ENCODE results near the gene KCTD17.

KCTD17 gene

GRCh38 chr22:37043828-37044538 is 7.6 kb upstream of the KCTD17 start:
- no peak for DNase-seq (ENCODE audit: low read depth)

GRCh38 chr22:37044634-37045625 is 6.6 kb upstream of the KCTD17 start:
- DNase-seq (ENCODE audit: low read depth), result no peak

GRCh38 chr22:37045958-37046357 is 5.6 kb upstream of the KCTD17 start:
- no peak for DNase-seq (ENCODE audit: low read depth)

GRCh38 chr22:37046589-37046988 is 5.0 kb upstream of the KCTD17 start:
- DNase-seq (ENCODE audit: low read depth), result no peak

GRCh38 chr22:37047006-37047405 is 4.5 kb upstream of the KCTD17 start:
- DNase-seq (ENCODE audit: low read depth), result no peak

DNA sequence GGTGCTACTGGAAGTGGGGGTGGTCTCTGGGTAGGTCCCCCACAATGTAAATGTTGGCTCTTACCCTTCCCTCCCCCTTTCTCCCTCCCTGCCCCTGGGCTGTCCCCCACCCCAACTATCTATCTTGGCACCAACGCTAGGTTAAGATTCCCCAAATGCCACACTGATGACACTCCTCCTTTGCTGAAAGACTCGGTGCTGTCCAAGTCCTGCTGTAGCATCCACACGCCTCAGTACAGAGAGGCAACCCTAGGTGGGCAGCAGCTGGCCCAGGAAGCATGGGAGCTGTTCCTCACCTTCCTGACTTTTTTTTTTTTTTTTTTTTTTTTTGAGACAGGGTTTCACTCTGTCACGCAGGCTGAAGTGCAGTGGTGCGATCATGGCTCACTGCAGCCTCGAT is 3.4 kb upstream of the KCTD17 start:
- no peak for DNase-seq (ENCODE audit: low read depth)

DNA sequence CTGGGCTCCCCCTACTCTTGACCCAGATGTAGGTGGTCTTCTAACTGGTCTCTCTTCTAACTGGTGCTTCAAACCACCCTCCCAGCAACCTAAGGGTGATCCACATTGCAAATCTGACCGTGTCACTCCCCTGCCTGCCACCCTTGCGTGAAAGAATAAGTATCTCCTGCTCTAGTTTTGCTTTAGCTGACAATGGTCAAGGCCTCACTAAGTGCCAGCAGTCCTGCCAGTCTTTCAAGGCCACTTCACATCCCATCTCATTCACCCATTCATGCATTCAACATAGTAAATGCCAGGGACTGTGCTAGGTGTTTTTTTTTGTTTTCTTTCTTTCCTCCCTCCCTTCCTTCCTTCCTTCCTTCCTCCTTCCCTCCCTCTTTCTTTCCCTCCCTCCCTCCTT is 2.3 kb upstream of the KCTD17 start:
- no peak for DNase-seq (ENCODE audit: low read depth)

DNA sequence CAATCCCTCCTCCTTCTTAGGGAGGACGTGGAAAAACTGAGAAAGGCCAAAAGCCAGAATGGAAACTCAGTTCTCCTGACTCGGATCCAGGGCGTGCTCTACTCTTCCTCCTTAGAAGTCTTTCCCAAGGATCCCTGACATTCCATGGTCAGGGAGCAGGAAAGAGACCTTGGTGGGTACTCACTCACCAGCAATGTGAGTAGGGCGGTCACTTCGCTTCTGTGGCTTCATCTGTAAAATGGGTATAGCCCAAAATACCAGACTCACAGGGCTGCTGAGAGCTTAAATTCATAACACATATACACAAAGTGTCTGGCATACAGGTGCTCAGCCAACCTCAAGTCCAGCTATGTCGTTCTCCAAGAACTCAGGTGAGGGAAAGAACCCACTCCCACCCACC is 629 bp upstream of the KCTD17 start:
- no peak for DNase-seq (ENCODE audit: low read depth)

DNA sequence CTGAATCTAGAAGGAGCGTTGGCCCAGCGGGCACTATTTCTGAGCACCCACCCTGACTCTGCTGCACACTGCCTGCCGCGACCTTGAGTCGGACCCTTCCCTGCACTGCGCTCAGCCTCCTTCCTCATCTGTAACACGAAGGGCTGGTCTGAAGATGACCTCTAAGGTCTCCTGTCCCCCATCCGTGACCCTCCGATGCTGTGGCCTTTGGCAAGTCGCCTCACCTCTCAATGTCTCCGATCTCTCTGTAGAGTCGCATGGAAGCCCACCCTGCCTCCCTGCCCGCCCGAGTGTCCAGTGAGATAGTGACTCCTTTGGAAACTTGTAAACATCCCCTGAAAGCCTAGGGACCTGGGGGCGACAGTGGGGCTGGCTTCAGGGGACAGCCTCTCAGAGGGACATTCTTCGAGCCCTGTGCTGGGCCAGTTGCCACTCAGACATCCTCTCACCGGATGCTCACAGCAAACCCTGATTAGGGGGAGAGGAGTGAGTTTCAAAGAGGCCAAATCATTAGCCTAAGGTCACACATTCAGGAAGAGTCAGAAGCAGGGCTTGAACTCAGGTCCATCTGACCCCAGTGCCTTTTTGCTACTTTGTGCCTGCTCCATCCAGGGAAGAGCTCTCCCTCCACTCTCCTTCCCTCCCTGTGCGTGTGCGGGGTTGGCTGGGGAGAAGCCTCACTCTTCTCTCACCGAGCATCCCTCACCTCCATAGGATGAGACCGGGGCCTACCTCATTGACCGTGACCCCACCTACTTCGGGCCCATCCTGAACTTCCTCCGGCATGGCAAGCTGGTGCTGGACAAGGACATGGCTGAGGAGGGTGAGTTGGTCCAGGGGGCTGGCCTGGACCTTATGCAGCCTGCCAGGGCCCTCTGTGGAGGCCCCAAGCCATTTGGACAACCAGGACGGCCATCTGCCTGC is 1.1 kb downstream of the KCTD17 start:
- no peak for DNase-seq (ENCODE audit: low read depth)

GRCh38 chr22:37053310-37054055 is 1.9 kb downstream of the KCTD17 start:
- DNase-seq (ENCODE audit: low read depth), result no peak

GRCh38 chr22:37054056-37054395 is 2.5 kb downstream of the KCTD17 start:
- no peak for DNase-seq (ENCODE audit: low read depth)

DNA sequence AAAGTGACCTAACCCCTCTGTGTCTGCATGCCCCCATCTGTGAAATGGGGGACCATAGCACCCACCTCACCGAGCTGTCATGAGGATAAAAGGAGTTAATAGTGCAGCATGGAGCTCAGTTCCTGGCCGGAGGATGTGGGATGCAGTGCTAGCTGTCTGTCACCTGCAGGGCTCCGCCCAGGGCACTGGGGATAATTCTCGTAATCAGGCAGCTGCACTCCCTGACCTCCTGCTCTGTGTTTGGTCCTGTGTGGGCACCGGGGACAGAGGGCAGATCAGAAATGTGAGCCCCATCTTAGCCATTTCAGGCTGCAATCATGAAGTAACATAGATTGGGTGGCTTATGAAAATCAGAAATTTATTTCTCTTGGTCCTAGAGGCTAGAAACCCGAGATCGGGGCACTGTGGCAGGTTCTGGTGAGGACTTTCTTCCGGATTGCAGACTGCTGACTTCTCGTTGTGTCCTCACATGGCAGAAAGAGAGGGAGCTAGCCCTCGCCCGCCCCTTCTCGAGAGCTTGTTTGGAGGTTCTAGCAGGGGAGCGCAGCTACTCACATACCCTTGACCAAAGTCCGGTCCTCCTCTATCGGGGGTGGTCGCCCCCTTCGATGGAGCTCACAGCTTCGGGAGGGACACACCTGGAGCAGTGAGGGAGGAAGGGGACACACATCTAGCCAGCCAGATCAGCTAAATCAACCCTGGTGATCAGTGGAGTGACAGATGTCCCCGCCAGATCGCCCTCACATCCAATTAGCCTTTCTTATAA is 3.2 kb downstream of the KCTD17 start:
- no peak for DNase-seq (ENCODE audit: low read depth)

GRCh38 chr22:37056246-37056645 is 4.7 kb downstream of the KCTD17 start:
- DNase-seq (ENCODE audit: low read depth), result no peak

DNA sequence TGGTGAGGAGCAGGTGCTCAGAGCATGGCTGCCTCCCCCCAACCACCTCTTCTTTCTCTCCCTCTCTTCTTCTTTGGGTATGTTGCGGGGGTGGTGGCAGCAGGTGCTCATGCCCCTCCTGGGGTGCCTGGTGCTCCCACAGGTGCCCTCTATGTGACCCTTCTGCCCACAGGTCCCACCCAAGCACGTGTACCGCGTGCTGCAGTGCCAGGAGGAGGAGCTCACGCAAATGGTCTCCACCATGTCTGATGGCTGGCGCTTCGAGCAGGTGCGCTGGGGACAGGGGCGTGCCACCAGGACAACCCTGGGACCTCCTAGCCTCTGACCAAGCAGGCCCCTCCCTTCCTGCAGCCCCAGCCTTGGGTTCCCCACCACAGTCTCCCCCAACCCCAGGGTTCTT is 5.7 kb downstream of the KCTD17 start:
- no peak for DNase-seq (ENCODE audit: low read depth)

DNA sequence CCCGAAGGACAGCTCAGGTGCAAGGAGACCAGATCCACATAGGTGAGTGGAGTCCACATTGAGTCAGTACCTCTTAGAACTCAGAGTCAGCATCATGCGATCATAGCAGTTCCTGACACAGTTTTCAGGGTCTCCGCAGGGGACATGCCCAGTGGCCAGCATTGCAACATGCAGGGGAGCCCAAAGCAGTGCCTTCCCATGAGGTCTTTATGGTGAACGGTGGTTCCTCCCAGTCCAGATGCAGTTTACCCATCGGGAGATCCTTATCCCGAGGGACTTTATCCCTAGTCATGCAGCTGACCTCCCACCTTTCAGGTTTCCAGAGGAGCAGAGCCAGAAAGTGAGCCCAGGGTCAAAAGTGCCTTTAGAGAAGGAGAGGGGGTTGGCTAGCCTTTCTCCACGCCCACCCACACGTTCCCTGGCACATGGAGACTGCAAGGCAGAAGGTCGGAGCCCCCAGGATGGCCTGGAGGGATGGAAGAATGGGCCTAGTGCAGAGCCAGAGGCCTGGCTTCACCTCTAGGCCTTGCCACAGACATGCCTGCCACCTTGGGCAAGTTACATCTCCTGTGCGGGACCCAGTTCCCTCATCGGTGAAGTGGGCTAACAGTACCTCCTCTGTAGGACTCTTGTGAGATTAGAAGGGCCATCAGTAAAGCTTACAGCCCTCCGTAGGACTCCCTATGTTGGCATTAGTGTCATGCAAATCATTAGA is 6.4 kb downstream of the KCTD17 start:
- DNase-seq (ENCODE audit: low read depth), result no peak

GRCh38 chr22:37058917-37059701 is 7.6 kb downstream of the KCTD17 start:
- DNase-seq (ENCODE audit: low read depth), result no peak

GRCh38 chr22:37059876-37060449 is 8.4 kb downstream of the KCTD17 start:
- DNase-seq (ENCODE audit: low read depth), result no peak

DNA sequence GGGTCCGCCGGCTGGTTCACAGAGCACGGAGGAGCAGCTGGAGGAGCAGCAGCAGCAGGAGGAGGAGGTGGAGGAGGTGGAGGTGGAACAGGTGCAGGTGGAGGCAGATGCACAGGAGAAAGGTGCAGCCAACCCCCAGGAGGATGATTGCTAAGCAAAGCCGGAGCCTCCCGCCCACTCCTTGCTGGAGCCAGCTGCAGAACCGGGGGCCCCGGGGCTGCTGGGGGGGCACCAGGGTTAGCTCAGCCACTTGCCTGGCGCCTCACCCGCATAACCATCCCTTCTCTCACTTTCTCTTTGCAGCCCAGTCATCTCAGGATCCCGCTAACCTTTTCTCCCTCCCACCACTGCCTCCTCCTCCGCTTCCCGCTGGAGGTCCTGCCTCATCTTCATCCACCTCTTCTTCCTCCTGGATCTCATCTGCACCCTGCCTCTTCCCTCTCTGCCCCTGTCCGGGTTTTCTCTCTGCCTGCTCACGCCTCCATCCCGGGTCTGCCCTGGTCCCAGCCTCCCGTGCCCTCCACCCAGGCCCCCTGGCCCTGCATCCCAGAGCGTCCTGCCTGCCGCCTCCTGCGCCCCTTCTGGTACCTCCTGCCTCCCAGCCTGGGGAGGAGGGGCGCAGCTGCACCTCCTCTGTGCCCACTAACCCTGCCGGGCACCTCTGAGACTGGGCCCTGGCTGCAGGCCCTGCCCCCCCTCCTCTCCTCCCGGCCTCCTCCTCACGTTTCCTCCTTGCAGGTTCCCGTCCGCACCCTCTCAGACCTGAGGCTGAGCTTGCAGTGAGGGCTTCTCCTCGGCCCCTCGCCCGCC is 9.5 kb downstream of the KCTD17 start:
- no peak for DNase-seq (ENCODE audit: low read depth)

All from non-pigmented ciliary epithelial cell (primary cell).